ENCODE measurements around the gene ZNF277.

DNA sequence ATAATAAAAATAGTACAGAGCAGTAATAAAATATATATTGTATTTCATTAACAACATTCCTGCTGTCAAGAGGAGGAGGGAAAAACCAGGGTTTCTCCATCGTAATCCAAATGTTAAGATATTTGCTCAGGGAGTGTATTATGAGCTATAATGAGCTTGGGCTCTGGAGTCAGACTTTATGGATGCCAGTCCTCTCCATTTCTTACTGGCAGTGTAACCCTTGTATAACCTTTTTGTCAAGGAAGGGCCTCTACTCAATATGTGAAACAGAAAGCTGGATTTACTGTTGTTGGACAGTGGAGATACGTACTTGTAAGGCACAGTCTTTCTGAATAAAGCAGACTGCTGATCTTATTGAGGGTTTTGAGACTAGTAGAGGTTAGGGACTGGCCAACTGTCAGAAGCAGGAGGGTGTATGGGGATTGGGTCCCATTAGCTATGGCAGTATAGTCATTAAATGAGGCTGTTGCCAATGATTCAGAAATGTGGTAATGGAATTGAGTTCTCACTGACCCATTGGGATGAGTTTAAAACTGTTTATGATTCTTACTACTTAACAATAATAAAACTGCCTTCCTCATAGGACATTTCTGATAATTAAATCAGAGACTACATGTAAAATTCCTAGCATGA, 56.5 kb downstream of the ZNF277 start:
- TF ChIP-seq POLR2A (IDR thresholded peaks at IDR 0.05) (no peak), POLR2AphosphoS5 (IDR thresholded peaks at IDR 0.05) (no peak)
- TF ChIP-seq, protein P1, sequence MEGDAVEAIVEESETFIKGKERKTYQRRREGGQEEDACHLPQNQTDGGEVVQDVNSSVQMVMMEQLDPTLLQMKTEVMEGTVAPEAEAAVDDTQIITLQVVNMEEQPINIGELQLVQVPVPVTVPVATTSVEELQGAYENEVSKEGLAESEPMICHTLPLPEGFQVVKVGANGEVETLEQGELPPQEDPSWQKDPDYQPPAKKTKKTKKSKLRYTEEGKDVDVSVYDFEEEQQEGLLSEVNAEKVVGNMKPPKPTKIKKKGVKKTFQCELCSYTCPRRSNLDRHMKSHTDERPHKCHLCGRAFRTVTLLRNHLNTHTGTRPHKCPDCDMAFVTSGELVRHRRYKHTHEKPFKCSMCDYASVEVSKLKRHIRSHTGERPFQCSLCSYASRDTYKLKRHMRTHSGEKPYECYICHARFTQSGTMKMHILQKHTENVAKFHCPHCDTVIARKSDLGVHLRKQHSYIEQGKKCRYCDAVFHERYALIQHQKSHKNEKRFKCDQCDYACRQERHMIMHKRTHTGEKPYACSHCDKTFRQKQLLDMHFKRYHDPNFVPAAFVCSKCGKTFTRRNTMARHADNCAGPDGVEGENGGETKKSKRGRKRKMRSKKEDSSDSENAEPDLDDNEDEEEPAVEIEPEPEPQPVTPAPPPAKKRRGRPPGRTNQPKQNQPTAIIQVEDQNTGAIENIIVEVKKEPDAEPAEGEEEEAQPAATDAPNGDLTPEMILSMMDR (IDR thresholded peaks at IDR 0.05), result no peak
